Suprapubic skin (tissue), 4 donors: Measurements from ENCODE around the gene SHOC2.

Source experiments
- CTCF ChIP-seq, 2 donors: fragments of 200-600 bp in 1 of 2; fragments of 450-650 bp in 1 of 2; sonication (generic) in 1 of 2; IDR thresholded peaks; one replicate each; pipeline ENCODE4 v1.5.1; 2016 to 2019; ENCODE audit warnings: antibody characterized with exemption in 2 of 2, mild to moderate bottlenecking in 1 of 2, moderate library complexity in 1 of 2
- POLR2A ChIP-seq, 2 donors: fragments of 450-650 bp; IDR thresholded peaks; one replicate each; pipeline ENCODE4 v1.6.1; 2017; ENCODE audit warnings: antibody characterized with exemption in 2 of 2, mild to moderate bottlenecking in 2 of 2, moderate library complexity in 2 of 2
- POLR2AphosphoS5 ChIP-seq, 3 donors: sonication (generic); formaldehyde crosslinking; IDR thresholded peaks; one replicate each; pipeline ENCODE4 v1.6.1; 2017; ENCODE audit warnings: antibody characterized with exemption in 3 of 3

- no peak for TF ChIP-seq CTCF (IDR thresholded peaks at IDR 0.05)
- no peak for TF ChIP-seq POLR2A (IDR thresholded peaks at IDR 0.05)
- TF ChIP-seq POLR2AphosphoS5 (IDR thresholded peaks at IDR 0.05), result no peak
Measured at GRCh38 chr10:110978204-110978603, 58.8 kb downstream of the SHOC2 start.
